BE2C (cell line): ENCODE data around the gene HOTAIR.

Source experiments
- DNase-seq: peaks from one replicate; pipeline ENCODE4 v3.0.0-alpha.2; 2020
- H3K27me3 ChIP-seq: fragments of 250-450 bp; sonication (Bioruptor Pico); 2 replicates; pipeline ENCODE4 v1.5.1; 2020; ENCODE audit warnings: mild to moderate bottlenecking
- H3K36me3 ChIP-seq: fragments of 250-450 bp; sonication (Bioruptor Pico); 2 replicates; pipeline ENCODE4 v1.5.1; 2020; ENCODE audit warnings: mild to moderate bottlenecking
- H3K4me1 ChIP-seq: fragments of 250-450 bp; sonication (Bioruptor Pico); 2 replicates; pipeline ENCODE4 v1.5.1; 2020
- H3K4me3 ChIP-seq: 2 replicates; pipeline ENCODE4 v1.5.1; 2011; ENCODE audit warnings: low read depth, low read length
- H3K9me3 ChIP-seq: fragments of 250-450 bp; sonication (Bioruptor Pico); 2 replicates; pipeline ENCODE4 v1.5.1; 2020
- TF ChIP-seq, protein P1 (sequence below): IDR thresholded peaks from 2 replicates; pipeline ENCODE4 v1.5.1; 2012; ENCODE audit warnings: mild to moderate bottlenecking, low read depth, low read length

Gene HOTAIR

DNA sequence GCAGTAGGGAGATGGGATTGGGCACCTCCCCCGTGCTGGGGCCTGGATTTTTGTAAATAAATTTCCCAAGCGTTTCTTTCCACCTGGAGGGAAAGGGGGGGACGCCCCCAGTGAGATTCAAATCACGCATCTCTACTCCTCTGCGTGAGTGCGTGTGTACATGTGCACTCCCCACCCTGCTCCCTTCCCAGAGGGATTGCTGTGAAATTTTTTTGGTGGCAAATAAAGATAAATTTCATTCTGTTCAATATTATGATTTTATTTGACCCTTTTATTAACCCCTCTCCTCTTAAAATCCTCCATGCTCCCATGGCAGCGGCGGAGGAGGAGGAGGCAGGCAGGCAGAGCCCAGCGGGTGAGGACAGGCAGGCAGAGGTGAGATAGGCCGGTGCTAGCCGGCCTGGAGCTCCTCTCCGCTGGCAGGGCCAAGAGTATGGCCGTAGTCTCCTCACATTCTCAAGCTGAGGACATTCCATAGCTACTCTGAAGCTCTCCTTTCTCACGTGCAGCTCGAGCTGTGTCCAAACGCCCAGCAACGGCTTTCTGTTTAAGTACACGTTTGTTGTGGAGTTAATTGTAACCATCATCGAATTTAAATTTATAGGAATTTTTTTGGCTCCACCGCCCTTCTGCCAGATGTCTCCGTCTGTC lies 1.5 kb upstream of the HOTAIR start:
- Histone ChIP-seq H3K27me3 (peaks cover 23% of the 10 kb centered on the region), H3K4me1 (0 out of 2 replicates have a peak, but pooled peaks cover 2% of the 10 kb centered on the region), H3K9me3 (no peaks in the 10 kb centered on the region)

DNA sequence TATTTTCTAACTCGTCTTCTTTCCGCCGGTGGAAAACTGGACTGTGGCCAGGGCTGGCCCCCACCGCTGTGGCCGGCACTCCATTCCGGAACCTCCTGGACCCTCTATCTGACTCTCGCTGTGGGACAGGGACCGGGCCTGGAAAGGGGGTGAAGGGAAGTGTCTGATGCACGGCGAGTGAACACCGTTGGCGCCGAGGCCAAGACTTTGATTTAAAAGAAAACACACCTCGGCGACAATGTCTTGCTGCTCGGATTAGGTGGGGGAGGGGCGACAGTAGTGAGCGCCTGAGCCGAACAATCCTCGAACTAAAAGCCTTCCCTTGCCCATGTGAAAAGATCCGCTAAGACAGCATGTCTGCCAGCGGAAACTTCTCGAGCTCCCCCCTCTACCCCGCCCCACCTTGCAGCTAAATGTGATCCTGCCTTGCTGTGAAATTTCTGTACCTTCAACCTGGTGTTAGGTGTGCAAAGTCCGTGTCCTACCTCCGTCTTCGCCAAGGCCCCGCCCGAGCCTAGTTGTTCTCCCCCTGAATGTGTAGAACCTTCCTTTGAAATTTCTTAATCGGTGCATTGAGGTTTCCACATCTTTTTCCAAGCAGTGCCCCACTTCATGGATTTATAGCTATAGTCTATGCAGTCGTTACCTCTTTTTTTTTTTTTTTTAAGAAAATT lies 862 bp upstream of the HOTAIR start:
- no peaks in the 10 kb centered on the region for H3K36me3 ChIP-seq
- 0 out of 2 replicates have a peak, but pooled peaks cover 2% of the 10 kb centered on the region for H3K4me1 ChIP-seq
- DNase-seq: no peak
- H3K9me3 ChIP-seq: no peaks in the 10 kb centered on the region
- H3K27me3 ChIP-seq: peaks cover 23% of the 10 kb centered on the region
- TF ChIP-seq, protein P1, sequence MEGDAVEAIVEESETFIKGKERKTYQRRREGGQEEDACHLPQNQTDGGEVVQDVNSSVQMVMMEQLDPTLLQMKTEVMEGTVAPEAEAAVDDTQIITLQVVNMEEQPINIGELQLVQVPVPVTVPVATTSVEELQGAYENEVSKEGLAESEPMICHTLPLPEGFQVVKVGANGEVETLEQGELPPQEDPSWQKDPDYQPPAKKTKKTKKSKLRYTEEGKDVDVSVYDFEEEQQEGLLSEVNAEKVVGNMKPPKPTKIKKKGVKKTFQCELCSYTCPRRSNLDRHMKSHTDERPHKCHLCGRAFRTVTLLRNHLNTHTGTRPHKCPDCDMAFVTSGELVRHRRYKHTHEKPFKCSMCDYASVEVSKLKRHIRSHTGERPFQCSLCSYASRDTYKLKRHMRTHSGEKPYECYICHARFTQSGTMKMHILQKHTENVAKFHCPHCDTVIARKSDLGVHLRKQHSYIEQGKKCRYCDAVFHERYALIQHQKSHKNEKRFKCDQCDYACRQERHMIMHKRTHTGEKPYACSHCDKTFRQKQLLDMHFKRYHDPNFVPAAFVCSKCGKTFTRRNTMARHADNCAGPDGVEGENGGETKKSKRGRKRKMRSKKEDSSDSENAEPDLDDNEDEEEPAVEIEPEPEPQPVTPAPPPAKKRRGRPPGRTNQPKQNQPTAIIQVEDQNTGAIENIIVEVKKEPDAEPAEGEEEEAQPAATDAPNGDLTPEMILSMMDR: no peak
- H3K4me3 ChIP-seq: peak overlapping the region; percentile 70

More for the DNA sequence above, 1.5 kb upstream of the HOTAIR start:
- H3K36me3 ChIP-seq: no peaks in the 10 kb centered on the region
- DNase-seq: no peak
- TF ChIP-seq, protein P1: no peak
- H3K4me3 ChIP-seq: no peak overlapping the region

GRCh38 chr12:53975064-53975471 lies 314 bp upstream of the HOTAIR start:
- peaks cover 23% of the 10 kb centered on the region for H3K27me3 ChIP-seq

DNA sequence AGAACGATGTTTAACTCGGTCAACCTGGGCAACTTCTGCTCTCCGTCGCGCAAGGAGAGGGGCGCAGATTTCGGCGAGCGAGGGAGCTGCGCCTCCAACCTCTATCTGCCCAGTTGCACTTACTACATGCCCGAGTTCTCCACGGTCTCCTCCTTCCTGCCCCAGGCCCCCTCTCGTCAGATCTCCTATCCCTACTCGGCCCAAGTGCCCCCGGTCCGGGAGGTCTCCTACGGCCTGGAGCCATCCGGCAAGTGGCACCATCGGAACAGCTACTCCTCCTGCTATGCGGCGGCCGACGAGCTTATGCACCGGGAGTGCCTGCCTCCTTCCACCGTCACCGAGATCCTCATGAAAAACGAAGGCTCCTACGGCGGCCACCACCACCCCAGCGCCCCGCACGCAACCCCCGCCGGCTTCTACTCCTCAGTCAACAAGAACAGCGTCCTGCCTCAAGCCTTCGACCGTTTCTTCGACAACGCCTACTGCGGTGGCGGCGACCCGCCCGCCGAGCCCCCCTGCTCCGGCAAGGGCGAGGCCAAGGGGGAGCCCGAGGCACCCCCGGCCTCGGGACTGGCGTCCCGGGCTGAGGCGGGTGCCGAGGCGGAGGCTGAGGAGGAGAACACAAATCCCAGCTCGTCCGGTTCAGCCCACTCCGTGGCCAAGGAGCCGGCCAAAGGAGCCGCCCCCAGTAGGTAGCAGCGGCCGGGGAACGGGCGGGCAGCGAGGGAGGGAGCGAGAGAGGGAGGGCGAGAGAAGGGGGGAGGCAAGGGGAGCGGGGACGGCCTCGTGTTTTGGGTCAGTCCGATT lies 1.3 kb downstream of the HOTAIR start:
- Histone ChIP-seq H3K4me1 (peaks cover 13% of the 10 kb centered on the region), H3K9me3 (no peaks in the 10 kb centered on the region), H3K27me3 (peaks cover 23% of the 10 kb centered on the region), H3K36me3 (no peaks in the 10 kb centered on the region), H3K4me3 (peak overlapping the region; percentile 70)
- TF ChIP-seq, protein P1: no peak
- DNase-seq: no peak

More at GRCh38 chr12:53975064-53975471, 314 bp upstream of the HOTAIR start:
- Histone ChIP-seq H3K4me1 (0 out of 2 replicates have a peak, but pooled peaks cover 2% of the 10 kb centered on the region), H3K9me3 (no peaks in the 10 kb centered on the region), H3K4me3 (peak overlapping the region; percentile 70), H3K36me3 (no peaks in the 10 kb centered on the region)
- TF ChIP-seq, protein P1: no peak
- no peak for DNase-seq

DNA sequence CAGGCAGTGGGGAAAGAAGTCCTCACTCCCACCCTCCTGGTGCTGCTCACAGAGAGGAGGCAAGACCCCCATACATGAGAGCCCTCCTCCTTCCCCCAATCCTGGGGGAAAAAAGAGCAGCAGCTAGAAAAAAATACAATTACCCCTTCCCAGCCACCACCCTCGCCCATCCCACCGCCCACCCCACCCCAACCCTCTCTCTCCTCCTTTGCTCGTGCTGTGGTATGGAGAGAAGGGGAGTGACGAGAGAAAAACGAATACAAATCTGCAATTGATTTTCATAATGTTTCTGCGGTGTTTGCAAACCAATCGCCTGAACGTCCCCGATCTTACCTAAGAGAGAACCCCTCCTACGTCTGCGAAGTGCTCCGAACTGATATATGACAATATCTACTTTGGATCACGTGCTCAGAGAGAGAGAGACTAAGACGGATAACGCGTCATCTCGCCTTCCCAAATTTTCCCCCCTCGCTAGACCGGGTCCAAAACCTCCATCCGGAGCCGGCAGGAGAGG lies 2.0 kb downstream of the HOTAIR start, which contains the start of gene HOXC11:
Gene HOXC11, plus strand, starts transcription at position 405 of the 514 bp plus-strand sequence. CDS start 116 bp downstream, outside the sequence.
- Histone ChIP-seq H3K9me3 (no peaks in the 10 kb centered on the region), H3K36me3 (no peaks in the 10 kb centered on the region), H3K4me3 (peak within 1 kb of the TSS; percentile 70), H3K27me3 (peaks cover 23% of the 10 kb centered on the region), H3K4me1 (peaks cover 20% of the 10 kb centered on the region)
- DNase-seq: no peak
- TF ChIP-seq, protein P1: no peak
